Esophagus squamous epithelium (tissue), 5 donors: ENCODE results near the gene ZC2HC1C. TPM values are rescaled to one million over a fixed set of nuclear protein-coding genes. Genes with fewer than 3 reads are reported as not detected.
A peak's percentile ranks its signal among the peaks of the same experiment; 100 is the strongest.
"Not testable (repeated sequence)": the region's sequence is repeated elsewhere in the genome, so short reads cannot be mapped to it uniquely, and the experiment has no call there.

Experiments
- DNase-seq: peaks from one replicate; lab custom pipeline; 2025; lab: John Stamatoyannopoulos, UW
- H3K27ac ChIP-seq, 4 donors: fragments of 200-600 bp; sonication (generic); one replicate each; pipeline ENCODE4 v1.5.1; 2016 to 2019; ENCODE audit warnings: mild to moderate bottlenecking in 1 of 4
- H3K27me3 ChIP-seq, 4 donors: fragments of 200-600 bp; sonication (generic); 1 replicate in 3 of 4; 2 replicates in 1 of 4; pipeline versions ENCODE4 v1.5.1 to v1.6.0; 2017 to 2021; ENCODE audit warnings: antibody characterized with exemption in 1 of 4
- H3K36me3 ChIP-seq, 3 donors: fragments of 200-600 bp; sonication (generic); one replicate each; pipeline ENCODE4 v1.5.1; 2016 to 2019
- H3K4me1 ChIP-seq, 3 donors: fragments of 200-600 bp; sonication (generic); one replicate each; pipeline ENCODE4 v1.5.1; 2017 to 2019
- H3K4me3 ChIP-seq, 4 donors: fragments of 200-600 bp; sonication (generic); 1 replicate in 3 of 4; 2 replicates in 1 of 4; pipeline ENCODE4 v1.5.1; 2016 to 2019; ENCODE audit warnings: mild to moderate bottlenecking in 2 of 4, moderate library complexity in 1 of 4
- H3K9me3 ChIP-seq, 3 donors: fragments of 200-600 bp; sonication (generic); one replicate each; pipeline ENCODE4 v1.5.1; 2016 to 2019
- POLR2A ChIP-seq, 4 donors: fragments of 450-650 bp; IDR thresholded peaks; one replicate each; pipeline ENCODE4 v1.6.1; 2017; ENCODE audit warnings: antibody characterized with exemption in 4 of 4, mild to moderate bottlenecking in 4 of 4, moderate library complexity in 3 of 4
- WGBS, 2 donors: methylation state at CpG; one replicate each; pipeline ENCODE4 v1.1.5; 2018; 5-methylcytosine and 5-hydroxymethylcytosine counted together
- intact Hi-C: fragments of 100-400 bp; cut with DNase I; formaldehyde crosslinking; loops from one replicate; pipeline ENCODE4 v1.15.0; 2022
- total RNA-seq, 4 donors: library from RNA; depleted of rRNA; stranded (reverse); fragments of >200 nt; gene quantifications; one replicate each; pipeline ENCODE4 v1.1.0, GENCODE V29; 2016
- TF ChIP-seq, protein P1 (sequence below), 6 experiments: fragments of 450-650 bp in 4 of 6; fragments of 200-600 bp in 2 of 6; sonication (generic) in 2 of 6; IDR thresholded peaks; one replicate each; pipeline ENCODE4 v1.5.1; 2016 to 2019; ENCODE audit warnings: antibody characterized with exemption in 6 of 6, mild to moderate bottlenecking in 4 of 6, moderate library complexity in 4 of 6
- donor health status: DM: yes; HTN: yes; CAD: no.

Gene ZC2HC1C
- total RNA-seq, 4 donors from 2014 or later: 0.64 to 5.0 (median 2.2) TPM

DNA sequence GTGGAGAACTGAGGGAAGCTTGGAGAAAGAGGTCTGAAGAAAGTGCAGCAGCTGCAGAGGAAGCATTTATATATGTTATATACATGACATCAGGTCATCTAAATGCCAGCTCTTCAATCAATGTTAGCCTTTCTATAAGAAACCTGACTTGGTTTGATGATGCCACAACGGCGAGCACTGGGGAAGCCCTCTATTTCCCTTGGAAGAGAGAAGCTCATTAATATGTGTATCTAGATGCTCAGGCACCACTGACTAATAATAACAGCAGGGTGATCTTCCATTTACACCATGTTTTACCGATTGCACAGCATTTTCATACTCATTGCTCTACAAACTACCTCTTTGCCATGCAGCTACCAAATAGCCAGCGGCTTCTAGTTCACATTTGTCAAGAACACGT is 6.4 kb upstream of the ZC2HC1C start:
- DNase-seq: no peak

DNA sequence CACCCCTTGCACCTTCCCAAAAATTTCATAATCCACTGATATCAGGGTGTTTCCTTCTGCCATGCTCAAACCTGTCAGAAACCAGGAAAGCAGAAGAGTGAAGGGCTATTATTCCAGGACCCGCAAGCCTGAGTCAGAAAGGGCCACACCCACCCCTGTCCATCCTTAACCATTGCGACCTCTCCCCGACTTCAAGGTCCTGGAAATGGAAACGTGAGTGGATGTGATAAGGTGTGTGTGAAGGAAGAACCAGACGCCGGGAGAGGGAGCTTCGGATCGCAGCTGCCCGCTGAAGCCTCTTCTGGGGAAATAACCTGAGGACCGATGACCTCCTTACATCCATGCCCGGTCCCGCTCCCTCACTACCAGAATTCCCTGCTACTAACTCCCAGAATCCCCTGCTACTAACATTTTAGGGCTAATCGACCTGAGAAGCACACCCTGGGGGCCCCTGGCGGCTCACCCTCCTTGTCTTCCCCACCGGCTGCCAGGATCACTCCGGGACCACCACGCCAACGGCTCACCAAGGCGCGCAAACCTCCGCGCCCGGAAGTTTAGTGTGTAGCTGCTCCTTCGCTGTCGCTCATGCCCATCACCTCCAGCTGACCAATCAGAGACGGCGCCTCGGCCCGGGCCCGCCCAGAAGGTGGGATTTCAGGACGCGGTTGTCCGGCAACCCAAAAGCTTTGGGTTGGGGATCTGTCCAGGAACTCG is 5.8 kb upstream of the ZC2HC1C start, which contains the start of gene ACYP1:
ACYP1 (minus strand) TSS at position 534 of the 714 bp plus-strand sequence; CDS start at position 63, 471 bp downstream.
- peak; percentile 57 for DNase-seq
- Histone ChIP-seq H3K36me3 (peaks cover 0 to 18% (median 0%) of the 10 kb centered on the region in 3 donors), H3K4me3 (peak within 1 kb of the TSS; percentile 81 to 87 (median 84)), H3K27ac (peak within 1 kb of the TSS; percentile 86 to 92 (median 90)), H3K27me3 (no peaks in the 10 kb centered on the region), H3K9me3 (no peaks in the 10 kb centered on the region), H3K4me1 (peaks cover 18 to 40% (median 19%) of the 10 kb centered on the region in 3 donors)
- 1% methylated on average over 18 to 22 of the region's 34 CpGs for WGBS, 2 donors
- TF ChIP-seq, protein P1, sequence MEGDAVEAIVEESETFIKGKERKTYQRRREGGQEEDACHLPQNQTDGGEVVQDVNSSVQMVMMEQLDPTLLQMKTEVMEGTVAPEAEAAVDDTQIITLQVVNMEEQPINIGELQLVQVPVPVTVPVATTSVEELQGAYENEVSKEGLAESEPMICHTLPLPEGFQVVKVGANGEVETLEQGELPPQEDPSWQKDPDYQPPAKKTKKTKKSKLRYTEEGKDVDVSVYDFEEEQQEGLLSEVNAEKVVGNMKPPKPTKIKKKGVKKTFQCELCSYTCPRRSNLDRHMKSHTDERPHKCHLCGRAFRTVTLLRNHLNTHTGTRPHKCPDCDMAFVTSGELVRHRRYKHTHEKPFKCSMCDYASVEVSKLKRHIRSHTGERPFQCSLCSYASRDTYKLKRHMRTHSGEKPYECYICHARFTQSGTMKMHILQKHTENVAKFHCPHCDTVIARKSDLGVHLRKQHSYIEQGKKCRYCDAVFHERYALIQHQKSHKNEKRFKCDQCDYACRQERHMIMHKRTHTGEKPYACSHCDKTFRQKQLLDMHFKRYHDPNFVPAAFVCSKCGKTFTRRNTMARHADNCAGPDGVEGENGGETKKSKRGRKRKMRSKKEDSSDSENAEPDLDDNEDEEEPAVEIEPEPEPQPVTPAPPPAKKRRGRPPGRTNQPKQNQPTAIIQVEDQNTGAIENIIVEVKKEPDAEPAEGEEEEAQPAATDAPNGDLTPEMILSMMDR (IDR thresholded peaks at IDR 0.05): peak in 1 of 6 experiments; percentile 6
- peak in 1 of 4 donors; percentile 26 for TF ChIP-seq POLR2A (IDR thresholded peaks at IDR 0.05)
- intact Hi-C loops: no loop called here

More for the DNA sequence above, 6.4 kb upstream of the ZC2HC1C start:
- intact Hi-C loops: no loop called here
- TF ChIP-seq, protein P1 (IDR thresholded peaks at IDR 0.05): no peak
- no peak for TF ChIP-seq POLR2A (IDR thresholded peaks at IDR 0.05)
- peak overlapping the region; percentile 86 to 92 (median 90) for H3K27ac ChIP-seq
- peak overlapping the region; percentile 81 to 87 (median 84) for H3K4me3 ChIP-seq
- H3K27me3 ChIP-seq: no peaks in the 10 kb centered on the region
- peaks cover 14 to 34% (median 15%) of the 10 kb centered on the region in 3 donors for H3K4me1 ChIP-seq
- no peaks in the 10 kb centered on the region for H3K9me3 ChIP-seq
- WGBS, 2 donors: 3 to 13% methylated on average over 5 of the region's 5 CpGs
- peaks cover 0 to 18% (median 0%) of the 10 kb centered on the region in 3 donors for H3K36me3 ChIP-seq

DNA sequence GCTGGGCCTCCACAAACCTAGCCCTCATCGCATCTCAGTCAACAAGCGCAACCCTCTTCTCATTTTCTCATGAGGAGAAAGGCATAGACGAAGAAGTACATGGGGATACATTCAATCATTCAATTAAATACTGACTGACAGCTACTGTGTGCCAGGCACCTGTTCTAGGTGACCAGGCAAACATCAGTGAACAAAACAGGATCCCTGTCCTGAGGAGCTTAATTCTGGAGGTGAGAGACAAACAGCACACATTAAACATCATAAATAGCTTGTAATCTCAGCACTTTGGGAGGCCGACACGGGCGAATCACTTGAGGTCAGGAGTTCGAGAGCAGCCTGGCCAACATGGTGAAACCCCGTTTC is 5.3 kb upstream of the ZC2HC1C start:
- Histone ChIP-seq H3K27ac (peak overlapping the region; percentile 86 to 92 (median 90)), H3K4me3 (peak overlapping the region; percentile 81 to 87 (median 84)), H3K9me3 (no peaks in the 10 kb centered on the region), H3K4me1 (peaks cover 18 to 46% (median 19%) of the 10 kb centered on the region in 3 donors), H3K27me3 (no peaks in the 10 kb centered on the region), H3K36me3 (peaks cover 0 to 18% (median 0%) of the 10 kb centered on the region in 3 donors)
- DNase-seq: no peak
- no peak for TF ChIP-seq POLR2A (IDR thresholded peaks at IDR 0.05)
- TF ChIP-seq, protein P1 (IDR thresholded peaks at IDR 0.05): no peak
- WGBS, 2 donors: 61 to 92% methylated on average over 5 to 7 of the region's 8 CpGs
- intact Hi-C loops: no loop called here

DNA sequence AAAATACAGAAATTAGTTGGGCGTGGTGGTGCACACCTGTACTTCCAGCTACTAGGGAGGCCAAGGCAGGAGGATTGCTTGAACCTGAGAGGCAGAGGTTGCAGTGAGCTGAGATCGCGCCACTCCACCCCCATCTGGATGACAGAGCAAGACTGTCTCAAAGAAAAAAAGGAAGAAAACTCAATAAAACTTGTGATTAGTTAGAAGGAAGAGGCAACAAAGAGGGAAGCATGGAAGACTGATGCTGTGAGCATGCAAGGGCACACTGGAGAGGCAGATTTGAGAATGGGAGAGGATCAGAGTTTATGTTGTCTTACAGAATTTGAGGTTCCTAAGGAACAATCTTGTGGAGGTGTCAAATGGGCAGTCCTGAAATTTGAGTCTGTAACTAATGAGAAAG is 2.8 kb upstream of the ZC2HC1C start:
- Histone ChIP-seq H3K27ac (no peak overlapping the region), H3K4me3 (no peak overlapping the region), H3K36me3 (no peaks in the 10 kb centered on the region), H3K27me3 (no peaks in the 10 kb centered on the region), H3K9me3 (no peaks in the 10 kb centered on the region), H3K4me1 (peaks cover 25 to 65% (median 26%) of the 10 kb centered on the region in 3 donors)
- 92 to 96% methylated on average over 3 of the region's 3 CpGs for WGBS, 2 donors
- intact Hi-C loops: no loop called here
- no peak for DNase-seq
- TF ChIP-seq POLR2A (IDR thresholded peaks at IDR 0.05): no peak
- TF ChIP-seq, protein P1 (IDR thresholded peaks at IDR 0.05): no peak

DNA sequence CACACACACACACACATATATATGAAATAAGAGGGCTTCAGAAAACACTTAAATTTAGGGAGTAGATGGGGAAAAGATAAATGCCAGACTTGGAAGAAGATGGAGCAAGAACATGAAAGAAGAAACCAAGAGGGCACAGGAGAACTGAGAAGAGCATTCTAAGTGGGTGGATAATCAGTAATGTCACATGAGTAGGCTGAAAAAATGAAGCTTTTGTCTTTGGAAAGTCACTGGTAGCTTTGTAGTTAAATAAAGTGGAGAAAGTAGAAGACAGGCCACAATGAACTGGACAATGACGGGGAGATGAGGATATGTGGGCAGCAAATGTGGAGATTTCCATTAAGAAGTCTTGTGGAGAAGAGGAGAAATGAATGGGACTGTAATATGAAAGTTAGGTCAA is 2.2 kb upstream of the ZC2HC1C start:
- Histone ChIP-seq H3K4me1 (peaks cover 25 to 65% (median 26%) of the 10 kb centered on the region in 3 donors), H3K36me3 (no peaks in the 10 kb centered on the region), H3K9me3 (no peaks in the 10 kb centered on the region), H3K27me3 (no peaks in the 10 kb centered on the region), H3K4me3 (no peak overlapping the region), H3K27ac (peak overlapping the region in 2 of 4 donors; percentile 88 to 94)
- no peak for DNase-seq
- TF ChIP-seq POLR2A (IDR thresholded peaks at IDR 0.05): no peak
- TF ChIP-seq, protein P1 (IDR thresholded peaks at IDR 0.05): no peak
- intact Hi-C loops: no loop called here
- WGBS, 2 donors: 94 to 100% methylated on average over 1 of the region's 1 CpG

DNA sequence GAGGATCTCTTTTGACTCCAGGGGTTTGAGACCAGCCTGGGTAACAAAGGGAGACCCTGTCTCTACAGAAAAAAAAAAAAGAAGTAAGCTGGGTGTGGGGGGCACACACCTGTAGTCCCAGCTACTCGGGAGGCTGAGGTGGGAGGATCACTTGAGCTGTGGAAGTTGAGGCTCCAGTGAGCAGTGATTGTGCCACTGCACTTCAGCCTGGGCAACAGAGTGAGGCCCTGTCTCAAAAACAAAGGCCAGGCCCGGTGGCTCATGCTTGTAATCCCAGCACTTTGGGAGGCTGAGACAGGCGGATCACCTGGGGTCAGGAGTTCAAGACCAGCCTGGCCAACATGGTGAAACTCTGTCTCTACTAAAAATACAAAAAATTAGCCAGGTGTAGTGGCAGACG is 1.7 kb upstream of the ZC2HC1C start:
- H3K27ac ChIP-seq: peak overlapping the region; percentile 85 to 94 (median 91)
- intact Hi-C loops, H3K27me3 ChIP-seq, H3K9me3 ChIP-seq, H3K36me3 ChIP-seq, DNase-seq: not testable (repeated sequence)
- WGBS, 2 donors: 82 to 84% methylated on average over 3 to 4 of the region's 4 CpGs
- peaks cover 24 to 62% (median 25%) of the 10 kb centered on the region in 3 donors for H3K4me1 ChIP-seq
- peak overlapping the region in 2 of 4 donors; percentile 50 to 70 for H3K4me3 ChIP-seq
